Medulla oblongata (tissue), 1 donor: ENCODE measurements around the gene PCSK5.
A peak's percentile ranks its signal among the peaks of the same experiment; 100 is the strongest.

ENCODE experiments used
- DNase-seq: peaks from one replicate; pipeline ENCODE4 v3.0.0-alpha.2; 2015; ENCODE audit errors: extremely low spot score

Gene PCSK5

GRCh38 chr9:75921391-75922127 lies 31.1 kb downstream of the PCSK5 start:
- DNase-seq: no peak

GRCh38 chr9:75926385-75926784 lies 35.9 kb downstream of the PCSK5 start:
- no peak for DNase-seq

- DNase-seq: no peak
Observed at GRCh38 chr9:75927356-75927755, 36.9 kb downstream of the PCSK5 start.

- no peak for DNase-seq
Observed at GRCh38 chr9:75930190-75930589, 39.7 kb downstream of the PCSK5 start.

GRCh38 chr9:75930730-75931321 lies 40.4 kb downstream of the PCSK5 start:
- DNase-seq: peak; percentile 31

- DNase-seq: no peak
Observed at GRCh38 chr9:75933982-75934381, 43.5 kb downstream of the PCSK5 start.

- DNase-seq: no peak
Observed at GRCh38 chr9:75935591-75935990, 45.1 kb downstream of the PCSK5 start.

- no peak for DNase-seq
Observed at GRCh38 chr9:75937521-75938258, 47.2 kb downstream of the PCSK5 start.

GRCh38 chr9:75938946-75939345 lies 48.5 kb downstream of the PCSK5 start:
- DNase-seq: no peak

- no peak for DNase-seq
Observed at GRCh38 chr9:75939536-75940111, 49.2 kb downstream of the PCSK5 start.

GRCh38 chr9:75941066-75941465 lies 50.6 kb downstream of the PCSK5 start:
- DNase-seq: no peak

- no peak for DNase-seq
Observed at GRCh38 chr9:75941577-75942311, 51.3 kb downstream of the PCSK5 start.

GRCh38 chr9:75946766-75947165 lies 56.3 kb downstream of the PCSK5 start:
- DNase-seq: no peak

- DNase-seq: no peak
Observed at GRCh38 chr9:75947233-75947632, 56.8 kb downstream of the PCSK5 start.

GRCh38 chr9:75950998-75951397 lies 60.5 kb downstream of the PCSK5 start:
- DNase-seq: no peak

GRCh38 chr9:75953218-75953617 lies 62.7 kb downstream of the PCSK5 start:
- DNase-seq: no peak

GRCh38 chr9:75956161-75956560 lies 65.7 kb downstream of the PCSK5 start:
- no peak for DNase-seq

- DNase-seq: no peak
Observed at GRCh38 chr9:75957116-75957515, 66.6 kb downstream of the PCSK5 start.

GRCh38 chr9:75958226-75958625 lies 67.8 kb downstream of the PCSK5 start:
- no peak for DNase-seq

- DNase-seq: peak; percentile 51
Observed at GRCh38 chr9:75960551-75960950, 70.1 kb downstream of the PCSK5 start.

GRCh38 chr9:75962013-75962661 lies 71.7 kb downstream of the PCSK5 start:
- DNase-seq: peak; percentile 30
